Placental epithelial cell (primary cell): ENCODE data around the gene MRFAP1L1. TPM values are rescaled to one million over a fixed set of nuclear protein-coding genes. Genes with fewer than 3 reads are reported as not detected.

Experiments
- total RNA-seq: library from RNA; depleted of rRNA; stranded (reverse); fragments of >200 nt; gene quantifications from 2 replicates; pipeline ENCODE4 v1.2.3, GENCODE V29; 2012

Gene MRFAP1L1
- total RNA-seq: 35.9 and 44.4 TPM in 2 replicates

DNA sequence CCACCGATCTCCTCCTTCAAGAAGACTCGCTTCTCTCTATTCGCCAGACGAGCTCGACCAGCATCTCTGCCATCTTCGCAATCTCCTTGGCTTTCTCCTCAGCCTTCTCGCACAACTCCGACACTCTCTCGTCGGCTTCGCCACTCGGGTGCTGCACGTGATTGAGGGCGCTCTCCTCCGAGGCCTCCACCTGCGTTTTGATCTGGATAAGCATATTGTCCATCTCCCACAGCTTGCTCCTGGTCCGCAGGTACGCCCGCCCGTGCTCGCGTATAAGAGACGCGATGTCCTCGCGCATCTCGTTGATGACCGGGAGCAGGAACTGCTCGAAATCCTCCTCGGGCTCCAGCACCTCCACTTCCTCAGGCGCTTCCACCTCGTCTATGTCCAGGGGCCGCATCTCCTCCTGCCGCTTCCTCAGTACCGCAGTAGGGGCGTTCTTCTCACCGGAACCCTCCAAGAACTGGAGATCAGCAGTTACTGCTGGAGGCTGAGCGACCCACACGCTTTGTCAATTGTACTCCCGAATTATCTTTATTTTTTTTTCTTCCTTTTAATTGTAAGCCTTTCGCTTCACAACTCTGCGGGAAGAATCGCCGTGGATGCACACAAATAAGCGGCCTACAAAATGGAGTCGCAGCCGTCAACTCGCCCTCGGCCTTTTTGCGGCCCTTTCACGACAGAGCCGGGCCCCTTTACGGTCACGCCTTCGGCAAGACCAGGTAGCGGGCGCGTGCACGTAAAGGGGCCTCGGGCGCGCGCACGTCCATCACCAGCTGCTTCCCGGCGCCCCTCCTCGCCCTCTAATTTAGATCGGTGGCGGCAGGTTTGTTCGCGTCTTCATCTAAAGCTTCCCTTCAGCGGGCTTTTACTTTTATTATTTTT, at the start of gene MRFAP1L1:
Gene MRFAP1L1 (minus strand): TSS at position 636 of the 885 bp plus-strand sequence. CDS start 236 bp downstream, at position 400.

DNA sequence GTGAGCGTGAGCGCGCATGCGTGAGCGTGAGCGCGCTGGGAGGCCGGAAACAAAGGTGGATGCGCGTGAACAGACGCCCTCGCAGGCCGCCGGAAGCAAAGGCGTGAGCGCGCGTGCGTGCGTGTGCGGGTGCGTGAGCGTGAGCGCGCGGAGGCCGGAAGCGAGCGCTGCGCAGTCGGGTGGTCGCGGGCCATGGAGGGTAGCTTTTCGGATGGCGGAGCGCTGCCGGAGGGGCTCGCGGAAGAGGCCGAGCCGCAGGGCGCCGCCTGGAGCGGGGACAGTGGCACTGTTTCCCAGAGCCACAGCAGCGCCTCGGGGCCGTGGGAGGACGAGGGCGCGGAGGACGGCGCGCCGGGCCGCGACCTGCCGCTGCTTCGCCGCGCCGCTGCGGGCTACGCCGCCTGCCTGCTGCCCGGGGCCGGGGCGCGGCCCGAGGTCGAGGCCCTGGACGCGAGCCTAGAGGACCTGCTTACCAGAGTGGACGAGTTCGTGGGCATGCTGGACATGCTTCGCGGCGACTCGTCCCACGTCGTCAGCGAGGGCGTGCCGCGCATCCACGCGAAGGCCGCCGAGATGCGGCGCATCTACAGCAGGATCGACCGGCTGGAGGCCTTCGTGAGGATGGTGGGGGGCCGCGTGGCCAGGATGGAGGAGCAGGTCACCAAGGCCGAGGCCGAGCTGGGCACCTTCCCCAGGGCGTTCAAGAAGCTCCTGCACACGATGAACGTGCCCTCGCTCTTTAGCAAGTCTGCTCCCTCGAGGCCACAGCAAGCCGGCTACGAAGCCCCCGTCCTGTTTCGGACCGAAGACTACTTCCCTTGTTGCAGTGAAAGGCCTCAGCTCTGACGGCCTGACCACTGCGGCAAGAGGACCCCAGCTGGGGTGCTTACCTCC, 6.6 kb upstream of the MRFAP1L1 start, which contains the start of gene BLOC1S4:
Gene BLOC1S4 (plus strand): TSS at position 157 of the 894 bp plus-strand sequence. CDS start 36 bp downstream, at position 193.

DNA sequence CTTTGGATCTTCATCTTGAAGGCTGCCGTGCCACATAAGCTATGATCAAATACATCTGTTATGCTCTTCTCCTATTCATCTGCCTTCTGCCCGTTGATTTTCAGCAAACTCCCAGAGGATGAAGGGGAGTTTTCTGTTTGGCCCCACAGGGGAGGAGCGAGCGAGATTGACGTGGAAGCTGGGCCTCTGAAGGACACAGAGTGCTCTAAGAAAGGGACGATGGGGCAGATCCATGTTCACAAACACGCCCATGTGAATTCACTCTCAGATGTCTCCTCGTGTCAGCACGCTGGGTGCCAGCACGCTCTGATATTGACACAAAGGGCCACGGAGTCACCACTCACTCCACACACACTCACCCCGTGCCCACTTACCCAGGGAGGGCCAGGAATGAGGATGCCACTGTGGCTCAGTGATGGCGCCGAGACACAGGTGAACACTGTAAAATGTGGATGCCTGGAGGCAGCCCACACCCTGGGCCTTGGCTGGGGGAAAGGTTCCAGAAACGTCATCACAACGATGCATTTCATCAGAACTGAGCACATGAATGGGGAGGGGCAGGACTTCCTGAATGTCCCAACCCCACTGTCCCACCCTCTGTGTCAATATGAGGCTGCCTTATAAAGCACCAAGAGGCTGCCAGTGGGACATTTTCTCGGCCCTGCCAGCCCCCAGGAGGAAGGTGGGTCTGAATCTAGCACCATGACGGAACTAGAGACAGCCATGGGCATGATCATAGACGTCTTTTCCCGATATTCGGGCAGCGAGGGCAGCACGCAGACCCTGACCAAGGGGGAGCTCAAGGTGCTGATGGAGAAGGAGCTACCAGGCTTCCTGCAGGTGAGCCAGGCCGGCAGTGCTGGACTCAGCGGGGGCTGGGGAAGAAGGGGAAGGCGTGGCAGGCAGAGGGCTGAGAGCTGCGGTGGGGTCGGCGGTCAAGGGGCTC, 16.2 kb downstream of the MRFAP1L1 start, which contains the start of gene S100P:
Gene S100P (plus strand): TSS at position 648 of the 946 bp plus-strand sequence. CDS start 55 bp downstream, at position 703.

Other genes starting within 250 kb of the MRFAP1L1 start
- gene PPP2R2C, start 237.3 kb downstream of the MRFAP1L1 start, total RNA-seq: 0.39 and 0.65 TPM in 2 replicates
- gene MAN2B2, start 134.7 kb downstream of the MRFAP1L1 start, total RNA-seq: 20.8 and 30.8 TPM in 2 replicates
- 104 and 120 TPM in 2 replicates for gene MRFAP1, start 69.2 kb downstream of the MRFAP1L1 start, total RNA-seq
- 1.2 TPM in 1 of 2 replicates, not detected in the other for gene S100P, start 16.0 kb downstream of the MRFAP1L1 start, total RNA-seq
- gene BLOC1S4, start 6.3 kb upstream of the MRFAP1L1 start, total RNA-seq: 14.1 and 20.9 TPM in 2 replicates
- 20.8 and 25.9 TPM in 2 replicates for gene KIAA0232, start 72.9 kb upstream of the MRFAP1L1 start, total RNA-seq
- 58.1 and 66.7 TPM in 2 replicates for gene TBC1D14, start 200.0 kb upstream of the MRFAP1L1 start, total RNA-seq